GM12878 (cell line): ENCODE measurements around the gene WHRN.

Experiments used
- CTCF ChIP-seq, 3 experiments: IDR thresholded peaks in 2 of 3; conservative IDR thresholded peaks in 1 of 3; 2 replicates each; pipeline ENCODE4 v1.5.1; 2011; ENCODE audit warnings: low read depth in 3 of 3, low read length in 3 of 3, mild to moderate bottlenecking in 3 of 3, control low read depth in 2 of 3, moderate library complexity in 2 of 3, inconsistent platforms in 1 of 3, mixed read lengths in 1 of 3; ENCODE audit not compliant: control insufficient read depth in 2 of 3, insufficient read depth in 1 of 3; ENCODE audit errors: extremely low read depth in 1 of 3
- HDAC2 ChIP-seq: fragments of 200-600 bp; sonication (generic); IDR thresholded peaks from 2 replicates; pipeline ENCODE4 v1.6.1; 2017
- USF1 ChIP-seq: IDR thresholded peaks from 2 replicates; pipeline ENCODE4 v1.6.1; 2011; ENCODE audit warnings: borderline replicate concordance, low read depth, mild to moderate bottlenecking, moderate library complexity, mixed read lengths, low read length; ENCODE audit not compliant: insufficient read depth; ENCODE audit errors: extremely low read length
- ZZZ3 ChIP-seq: IDR thresholded peaks from 2 replicates; pipeline ENCODE4 v1.6.1; 2011; ENCODE audit warnings: low read depth; ENCODE audit not compliant: control insufficient read depth, insufficient read length

DNA sequence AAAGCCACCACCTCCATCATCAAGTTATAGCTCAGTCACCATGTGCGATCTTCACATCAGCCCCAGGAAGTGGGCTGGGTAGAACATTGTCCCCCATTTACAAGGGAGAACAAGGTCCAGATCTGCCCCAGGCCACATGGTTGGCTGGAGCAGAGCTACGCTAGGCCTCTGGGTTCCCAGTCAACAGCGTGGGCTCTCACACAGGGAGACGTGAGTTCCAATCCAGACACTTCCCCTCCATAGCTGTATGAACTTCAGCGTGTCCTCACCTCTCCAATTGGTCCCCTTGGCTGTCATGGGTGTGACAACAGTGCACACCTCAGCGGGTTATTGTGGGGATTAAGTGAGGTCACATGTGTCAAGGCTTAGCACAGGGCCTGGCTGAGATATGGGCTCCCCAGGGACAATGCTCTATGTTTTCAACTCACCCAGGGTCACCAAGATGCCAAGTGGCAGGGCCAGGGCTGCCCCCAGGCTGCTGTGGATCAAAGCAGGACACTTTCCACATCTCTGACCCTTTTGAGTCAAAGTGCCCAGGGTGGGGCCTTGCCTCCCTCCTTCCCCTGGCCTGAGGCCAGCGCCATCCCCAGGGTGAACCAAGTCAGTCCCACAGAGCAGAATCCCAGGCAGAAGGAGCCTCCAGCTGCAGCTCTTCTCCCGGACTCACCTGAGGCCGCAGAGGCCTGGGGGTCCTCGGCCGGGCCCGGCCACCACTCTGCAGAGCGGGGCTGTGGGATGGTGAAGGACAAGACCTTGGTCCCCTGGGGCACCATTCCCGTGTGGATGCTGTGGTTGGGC lies 137.3 kb downstream of the WHRN start:
- TF ChIP-seq CTCF (IDR thresholded peaks at IDR 0.05 in 2 of 3, conservative IDR thresholded peaks at IDR 0.05 in 1 of 3; ENCODE audit: control insufficient read depth in 2 of 3, extremely low read depth in 1 of 3, insufficient read depth in 1 of 3, low read depth in 3 of 3, low read length in 3 of 3): no peak
- TF ChIP-seq ZZZ3: no peak
- no peak for TF ChIP-seq USF1
- TF ChIP-seq HDAC2: no peak
